SKM-1 (cell line): ENCODE results near the gene ITGB5.
A peak's percentile ranks its signal among the peaks of the same experiment; 100 is the strongest.
"Not testable (repeated sequence)": the region's sequence is repeated elsewhere in the genome, so short reads cannot be mapped to it uniquely, and the experiment has no call there.

Experiments
- DNase-seq: peaks from one replicate; lab custom pipeline; 2025; ENCODE audit not compliant: unreplicated experiment; lab: John Stamatoyannopoulos, UW

Gene ITGB5

GRCh38 chr3:124758851-124759635 is 128.1 kb downstream of the ITGB5 start:
- no peak for DNase-seq

- DNase-seq, result not testable (repeated sequence)
These were observed 129.2 kb downstream of the ITGB5 start for GRCh38 chr3:124757926-124758325.

GRCh38 chr3:124752051-124752450 is 135.1 kb downstream of the ITGB5 start:
- DNase-seq, result no peak

GRCh38 chr3:124751501-124751900 is 135.7 kb downstream of the ITGB5 start:
- no peak for DNase-seq

- DNase-seq, result not testable (repeated sequence)
These were observed 137.3 kb downstream of the ITGB5 start for GRCh38 chr3:124749877-124750276.

GRCh38 chr3:124748560-124749198 is 138.5 kb downstream of the ITGB5 start:
- DNase-seq, result no peak

GRCh38 chr3:124747111-124747981 is 139.8 kb downstream of the ITGB5 start:
- no peak for DNase-seq

GRCh38 chr3:124745756-124746155 is 141.4 kb downstream of the ITGB5 start:
- no peak for DNase-seq

- DNase-seq, result no peak
These were observed 146.1 kb downstream of the ITGB5 start for GRCh38 chr3:124741027-124741426.

GRCh38 chr3:124731760-124732159 is 155.4 kb downstream of the ITGB5 start:
- no peak for DNase-seq

GRCh38 chr3:124730941-124731297 is 156.2 kb downstream of the ITGB5 start:
- DNase-seq, result no peak

- DNase-seq, result peak; percentile 73
These were observed 156.8 kb downstream of the ITGB5 start, which contains the start of gene UMPS for GRCh38 chr3:124730129-124730940. Gene UMPS (plus strand): TSS chr3:124730452. CDS start chr3:124730472, 20 bp downstream.

- DNase-seq, result no peak
These were observed 164.6 kb downstream of the ITGB5 start for GRCh38 chr3:124722589-124722988.

GRCh38 chr3:124714223-124714853 is 172.8 kb downstream of the ITGB5 start:
- DNase-seq, result no peak
